Epithelial cell of esophagus (primary cell): ENCODE measurements around the gene ZNF776.
A peak's percentile ranks its signal among the peaks of the same experiment; 100 is the strongest.

ENCODE experiments used
- DNase-seq: peaks from one replicate; pipeline ENCODE4 v3.0.0; 2010; ENCODE audit warnings: low read depth
- H3K4me3 ChIP-seq: 2 replicates; pipeline ENCODE4 v1.5.1; 2011; ENCODE audit warnings: mild to moderate bottlenecking, low read length, control low read depth
- CTCF ChIP-seq: IDR thresholded peaks from 2 replicates; pipeline ENCODE4 v1.5.1; 2011; ENCODE audit warnings: low read depth, mild to moderate bottlenecking, low read length, control low read depth, inconsistent platforms; ENCODE audit not compliant: insufficient read depth; ENCODE audit errors: missing control alignments

The ZNF776 gene

GRCh38 chr19:57773488-57773887 lies 26.9 kb downstream of the ZNF776 start:
- DNase-seq: peak; percentile 40
- no peak overlapping the region for H3K4me3 ChIP-seq
- TF ChIP-seq CTCF: no peak

GRCh38 chr19:57776764-57777296 lies 30.2 kb downstream of the ZNF776 start:
- H3K4me3 ChIP-seq: no peak overlapping the region
- TF ChIP-seq CTCF: no peak
- DNase-seq: no peak

GRCh38 chr19:57778336-57778735 lies 31.7 kb downstream of the ZNF776 start:
- no peak overlapping the region for H3K4me3 ChIP-seq
- no peak for TF ChIP-seq CTCF
- no peak for DNase-seq

GRCh38 chr19:57779220-57779845 lies 32.7 kb downstream of the ZNF776 start:
- no peak overlapping the region for H3K4me3 ChIP-seq
- DNase-seq: no peak
- TF ChIP-seq CTCF: no peak

- TF ChIP-seq CTCF: no peak
- DNase-seq: no peak
- no peak overlapping the region for H3K4me3 ChIP-seq
Measured at GRCh38 chr19:57786286-57786685, 39.7 kb downstream of the ZNF776 start.

- no peak for DNase-seq
- no peak overlapping the region for H3K4me3 ChIP-seq
- no peak for TF ChIP-seq CTCF
Measured at GRCh38 chr19:57786906-57787305, 40.3 kb downstream of the ZNF776 start.

GRCh38 chr19:57788114-57788692 lies 41.6 kb downstream of the ZNF776 start:
- no peak for DNase-seq
- H3K4me3 ChIP-seq: no peak overlapping the region
- no peak for TF ChIP-seq CTCF
